ENCODE data around the gene POU6F2. TPM values are rescaled to one million over a fixed set of nuclear protein-coding genes. Genes with fewer than 3 reads are reported as not detected.
"Not testable (repeated sequence)": the region's sequence is repeated elsewhere in the genome, so short reads cannot be mapped to it uniquely, and the experiment has no call there.

POU6F2 gene
- total RNA-seq, 4 donors from 2014 or later, result 0.48 to 0.82 TPM; not detected in 2

DNA sequence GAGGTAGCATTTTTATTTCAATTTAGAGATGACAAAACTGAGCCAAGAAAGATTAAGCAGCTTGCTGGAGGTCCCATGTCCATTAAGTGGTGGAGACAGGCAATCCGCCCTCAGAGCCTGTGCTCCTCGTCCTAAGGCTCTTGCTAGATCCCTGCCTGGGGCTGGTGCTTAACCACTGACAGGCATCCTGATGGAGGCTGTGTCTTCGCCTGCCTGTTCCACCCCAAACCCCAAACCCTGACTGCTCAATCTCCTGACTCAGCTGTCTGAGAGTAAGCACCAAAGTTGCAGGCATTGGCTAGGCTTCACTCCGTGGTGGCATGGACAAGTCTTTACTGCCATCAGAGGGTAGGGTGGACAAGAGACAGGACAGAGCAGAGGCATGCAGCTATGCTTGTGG, 209.4 kb downstream of the POU6F2 start:
- 63% methylated on average over 4 of the region's 4 CpGs; no CpG with 5 or more reads in 1 of the 2 donors for WGBS, 2 donors (ENCODE audit: low coverage in 1 of 2)
- intact Hi-C loops (cut with DNase I; ENCODE audit: low total_unique reads), result no loop called here
- no peak overlapping the region for H3K27ac ChIP-seq
- no peak overlapping the region for H3K4me3 ChIP-seq
- H3K36me3 ChIP-seq, result no peaks in the 10 kb centered on the region
- TF ChIP-seq, protein P1, sequence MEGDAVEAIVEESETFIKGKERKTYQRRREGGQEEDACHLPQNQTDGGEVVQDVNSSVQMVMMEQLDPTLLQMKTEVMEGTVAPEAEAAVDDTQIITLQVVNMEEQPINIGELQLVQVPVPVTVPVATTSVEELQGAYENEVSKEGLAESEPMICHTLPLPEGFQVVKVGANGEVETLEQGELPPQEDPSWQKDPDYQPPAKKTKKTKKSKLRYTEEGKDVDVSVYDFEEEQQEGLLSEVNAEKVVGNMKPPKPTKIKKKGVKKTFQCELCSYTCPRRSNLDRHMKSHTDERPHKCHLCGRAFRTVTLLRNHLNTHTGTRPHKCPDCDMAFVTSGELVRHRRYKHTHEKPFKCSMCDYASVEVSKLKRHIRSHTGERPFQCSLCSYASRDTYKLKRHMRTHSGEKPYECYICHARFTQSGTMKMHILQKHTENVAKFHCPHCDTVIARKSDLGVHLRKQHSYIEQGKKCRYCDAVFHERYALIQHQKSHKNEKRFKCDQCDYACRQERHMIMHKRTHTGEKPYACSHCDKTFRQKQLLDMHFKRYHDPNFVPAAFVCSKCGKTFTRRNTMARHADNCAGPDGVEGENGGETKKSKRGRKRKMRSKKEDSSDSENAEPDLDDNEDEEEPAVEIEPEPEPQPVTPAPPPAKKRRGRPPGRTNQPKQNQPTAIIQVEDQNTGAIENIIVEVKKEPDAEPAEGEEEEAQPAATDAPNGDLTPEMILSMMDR (IDR thresholded peaks at IDR 0.05), result no peak
- TF ChIP-seq EP300 (IDR thresholded peaks at IDR 0.05; ENCODE audit: low read depth) (no peak), POLR2A (IDR thresholded peaks at IDR 0.05) (no peak), POLR2AphosphoS5 (IDR thresholded peaks at IDR 0.05) (no peak)
- no peaks in the 10 kb centered on the region for H3K27me3 ChIP-seq
- no peaks in the 10 kb centered on the region for H3K4me1 ChIP-seq
- DNase-seq, result no peak
- in situ Hi-C loops (cut with MboI; ENCODE audit: low pct_ligation_motif_present in 1 of 4, low pct_unique_long_range_greater_than_20kb in 1 of 4, low sequenced_read_pairs in 3 of 4), result no loop called here
- H3K9me3 ChIP-seq, result no peaks in the 10 kb centered on the region

DNA sequence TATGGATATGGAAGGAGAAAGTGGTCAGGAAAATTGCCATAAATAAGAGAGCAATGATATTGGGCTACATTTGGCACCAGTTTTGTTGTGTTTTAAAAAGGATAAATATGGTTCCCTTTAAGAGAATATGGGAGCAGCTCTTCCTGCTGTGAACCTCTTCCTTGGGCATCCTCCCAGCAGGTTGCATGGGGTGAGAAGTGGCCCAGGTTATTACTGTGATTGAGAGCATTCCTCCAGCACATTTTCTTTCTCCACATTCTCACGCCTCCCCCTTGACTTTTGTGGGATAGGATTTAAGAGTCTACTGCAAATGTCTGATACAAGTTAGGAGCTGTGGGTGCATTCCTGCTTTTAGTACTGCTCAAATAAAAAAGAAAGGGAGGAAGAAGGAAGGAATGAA, 214.8 kb downstream of the POU6F2 start:
- Histone ChIP-seq H3K27me3 (no peaks in the 10 kb centered on the region), H3K4me3 (no peak overlapping the region), H3K36me3 (no peaks in the 10 kb centered on the region), H3K4me1 (no peaks in the 10 kb centered on the region), H3K27ac (no peak overlapping the region), H3K9me3 (no peaks in the 10 kb centered on the region)
- no peak for DNase-seq
- 82 to 100% methylated on average over 1 of the region's 1 CpG for WGBS, 2 donors (ENCODE audit: low coverage in 1 of 2)
- TF ChIP-seq, protein P1 (IDR thresholded peaks at IDR 0.05), result no peak
- TF ChIP-seq POLR2A (IDR thresholded peaks at IDR 0.05), result no peak
- no peak for TF ChIP-seq POLR2AphosphoS5 (IDR thresholded peaks at IDR 0.05)
- no peak for TF ChIP-seq EP300 (IDR thresholded peaks at IDR 0.05; ENCODE audit: low read depth)
- in situ Hi-C loops (cut with MboI; ENCODE audit: low pct_ligation_motif_present in 1 of 4, low pct_unique_long_range_greater_than_20kb in 1 of 4, low sequenced_read_pairs in 3 of 4), result no loop called here
- intact Hi-C loops (cut with DNase I; ENCODE audit: low total_unique reads), result no loop called here

DNA sequence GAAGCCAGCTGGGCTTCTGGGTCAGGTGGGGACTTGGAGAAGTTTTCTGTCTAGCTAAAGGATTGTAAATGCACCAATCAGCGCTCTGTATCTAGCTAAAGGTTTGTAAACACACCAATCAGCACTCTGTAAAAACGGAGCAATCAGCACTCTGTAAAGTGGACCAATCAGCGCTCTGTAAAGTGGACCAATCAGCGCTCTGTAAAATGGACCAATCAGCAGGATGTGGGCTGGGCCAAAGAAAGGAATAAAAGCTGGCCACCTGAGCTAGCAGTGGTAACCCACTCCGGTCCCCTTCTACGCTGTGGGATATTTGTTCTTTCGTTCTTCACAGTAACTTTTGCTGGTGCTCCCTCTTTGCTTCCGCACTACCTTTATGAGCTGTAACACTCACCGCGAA, 216.7 kb downstream of the POU6F2 start:
- 88% methylated on average over 10 of the region's 10 CpGs; no CpG with 5 or more reads in 1 of the 2 donors for WGBS, 2 donors (ENCODE audit: low coverage in 1 of 2)
- H3K36me3 ChIP-seq; H3K27ac ChIP-seq; H3K4me3 ChIP-seq; intact Hi-C loops (cut with DNase I; ENCODE audit: low total_unique reads); in situ Hi-C loops (cut with MboI; ENCODE audit: low pct_ligation_motif_present in 1 of 4, low pct_unique_long_range_greater_than_20kb in 1 of 4, low sequenced_read_pairs in 3 of 4); H3K9me3 ChIP-seq; H3K4me1 ChIP-seq; DNase-seq; H3K27me3 ChIP-seq: not testable (repeated sequence)

DNA sequence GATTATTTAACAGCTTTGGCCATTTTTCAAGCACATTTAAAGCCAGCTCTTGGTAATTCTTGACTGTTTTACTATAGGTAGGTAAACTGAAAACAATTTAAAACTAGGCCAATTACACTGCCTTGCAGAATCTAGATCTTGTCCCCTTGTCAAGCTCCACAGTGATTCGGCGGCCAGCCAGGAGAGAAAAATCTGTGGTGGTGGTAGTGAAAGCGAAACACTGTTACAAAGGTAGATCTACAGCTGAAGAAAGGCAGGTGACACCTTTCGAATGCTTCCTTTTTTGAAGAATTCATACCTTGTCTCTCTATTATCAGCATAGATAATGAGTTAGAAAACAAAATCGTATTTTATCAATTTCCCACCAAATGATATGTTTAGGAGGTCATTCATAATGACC, 218.3 kb downstream of the POU6F2 start:
- Histone ChIP-seq H3K36me3 (no peaks in the 10 kb centered on the region), H3K27me3 (no peaks in the 10 kb centered on the region), H3K4me1 (peaks cover 0 to 8% (median 0%) of the 10 kb centered on the region in 4 donors), H3K4me3 (no peak overlapping the region), H3K9me3 (no peaks in the 10 kb centered on the region), H3K27ac (no peak overlapping the region)
- in situ Hi-C loops (cut with MboI; ENCODE audit: low pct_ligation_motif_present in 1 of 4, low pct_unique_long_range_greater_than_20kb in 1 of 4, low sequenced_read_pairs in 3 of 4), result no loop called here
- no peak for DNase-seq
- 86 to 88% methylated on average over 5 of the region's 5 CpGs for WGBS, 2 donors (ENCODE audit: low coverage in 1 of 2)
- intact Hi-C loops (cut with DNase I; ENCODE audit: low total_unique reads), result no loop called here
- TF ChIP-seq POLR2AphosphoS5 (IDR thresholded peaks at IDR 0.05) (no peak), POLR2A (IDR thresholded peaks at IDR 0.05) (no peak), EP300 (IDR thresholded peaks at IDR 0.05; ENCODE audit: low read depth) (no peak)
- TF ChIP-seq, protein P1 (IDR thresholded peaks at IDR 0.05), result no peak

DNA sequence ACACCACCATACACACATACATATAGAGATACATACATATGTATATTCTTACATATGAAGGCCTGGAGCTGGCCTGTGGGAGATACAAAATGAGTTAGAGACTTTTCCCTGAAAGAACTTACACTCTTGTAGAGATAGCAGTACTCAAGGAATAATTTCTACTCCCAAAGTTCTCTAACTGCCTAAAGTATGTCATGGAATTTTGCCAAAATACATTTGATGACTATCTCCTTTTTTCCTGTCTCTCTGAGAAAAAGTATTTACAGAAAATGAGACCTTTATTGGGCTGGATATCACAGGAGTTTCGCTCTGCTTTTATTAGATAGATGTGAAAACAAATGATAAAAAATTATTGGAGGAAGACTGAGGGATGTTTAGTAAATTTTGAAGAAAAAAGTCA, 220.1 kb downstream of the POU6F2 start:
- TF ChIP-seq, protein P1 (IDR thresholded peaks at IDR 0.05), result no peak
- TF ChIP-seq EP300 (IDR thresholded peaks at IDR 0.05; ENCODE audit: low read depth) (no peak), POLR2A (IDR thresholded peaks at IDR 0.05) (no peak), POLR2AphosphoS5 (IDR thresholded peaks at IDR 0.05) (no peak)
- Histone ChIP-seq H3K27ac (no peak overlapping the region), H3K9me3 (no peaks in the 10 kb centered on the region), H3K27me3 (no peaks in the 10 kb centered on the region), H3K36me3 (no peaks in the 10 kb centered on the region), H3K4me1 (peaks cover 0 to 8% (median 0%) of the 10 kb centered on the region in 4 donors), H3K4me3 (no peak overlapping the region)
- 44 to 46% methylated on average over 1 of the region's 1 CpG for WGBS, 2 donors (ENCODE audit: low coverage in 1 of 2)
- in situ Hi-C loops (cut with MboI; ENCODE audit: low pct_ligation_motif_present in 1 of 4, low pct_unique_long_range_greater_than_20kb in 1 of 4, low sequenced_read_pairs in 3 of 4) (no loop called here), intact Hi-C loops (cut with DNase I; ENCODE audit: low total_unique reads) (no loop called here)
- no peak for DNase-seq

Data from transverse colon (tissue), 4 donors.